Measurements from ENCODE around the gene IGSF22.

Gene IGSF22

DNA sequence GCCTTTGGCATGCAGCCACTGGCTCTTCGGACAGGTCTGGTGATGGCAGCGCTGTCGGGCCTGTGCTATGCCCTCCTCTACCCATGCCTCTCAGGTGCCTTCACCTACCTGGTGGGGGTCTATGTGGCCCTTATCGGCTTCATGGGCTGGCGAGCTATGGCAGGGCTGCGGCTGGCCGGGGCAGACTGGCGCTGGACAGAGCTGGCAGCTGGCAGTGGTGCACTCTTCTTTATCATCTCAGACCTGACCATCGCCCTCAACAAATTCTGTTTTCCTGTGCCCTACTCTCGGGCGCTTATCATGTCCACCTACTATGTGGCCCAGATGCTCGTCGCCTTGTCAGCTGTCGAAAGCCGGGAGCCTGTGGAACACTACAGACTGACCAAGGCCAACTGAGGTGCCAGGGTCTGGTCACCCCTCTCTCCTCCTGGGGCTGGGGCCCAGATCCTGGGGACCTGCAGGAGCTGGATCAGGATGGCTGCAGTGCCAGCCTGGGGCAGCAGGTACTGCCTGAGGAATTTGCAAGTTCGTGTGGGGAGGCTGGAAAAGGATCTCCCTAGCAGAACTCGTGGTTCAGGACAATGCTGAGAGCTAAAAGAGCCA lies 24.3 kb downstream of the IGSF22 start:
- no peak overlapping the region for H3K4me3 ChIP-seq (ENCODE audit: low read depth, low read length)
- DNase-seq (ENCODE audit: low read depth): no peak
- TF ChIP-seq, protein P1, sequence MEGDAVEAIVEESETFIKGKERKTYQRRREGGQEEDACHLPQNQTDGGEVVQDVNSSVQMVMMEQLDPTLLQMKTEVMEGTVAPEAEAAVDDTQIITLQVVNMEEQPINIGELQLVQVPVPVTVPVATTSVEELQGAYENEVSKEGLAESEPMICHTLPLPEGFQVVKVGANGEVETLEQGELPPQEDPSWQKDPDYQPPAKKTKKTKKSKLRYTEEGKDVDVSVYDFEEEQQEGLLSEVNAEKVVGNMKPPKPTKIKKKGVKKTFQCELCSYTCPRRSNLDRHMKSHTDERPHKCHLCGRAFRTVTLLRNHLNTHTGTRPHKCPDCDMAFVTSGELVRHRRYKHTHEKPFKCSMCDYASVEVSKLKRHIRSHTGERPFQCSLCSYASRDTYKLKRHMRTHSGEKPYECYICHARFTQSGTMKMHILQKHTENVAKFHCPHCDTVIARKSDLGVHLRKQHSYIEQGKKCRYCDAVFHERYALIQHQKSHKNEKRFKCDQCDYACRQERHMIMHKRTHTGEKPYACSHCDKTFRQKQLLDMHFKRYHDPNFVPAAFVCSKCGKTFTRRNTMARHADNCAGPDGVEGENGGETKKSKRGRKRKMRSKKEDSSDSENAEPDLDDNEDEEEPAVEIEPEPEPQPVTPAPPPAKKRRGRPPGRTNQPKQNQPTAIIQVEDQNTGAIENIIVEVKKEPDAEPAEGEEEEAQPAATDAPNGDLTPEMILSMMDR (IDR thresholded peaks at IDR 0.05; ENCODE audit: low read depth, low read length, missing control alignments): no peak

DNA sequence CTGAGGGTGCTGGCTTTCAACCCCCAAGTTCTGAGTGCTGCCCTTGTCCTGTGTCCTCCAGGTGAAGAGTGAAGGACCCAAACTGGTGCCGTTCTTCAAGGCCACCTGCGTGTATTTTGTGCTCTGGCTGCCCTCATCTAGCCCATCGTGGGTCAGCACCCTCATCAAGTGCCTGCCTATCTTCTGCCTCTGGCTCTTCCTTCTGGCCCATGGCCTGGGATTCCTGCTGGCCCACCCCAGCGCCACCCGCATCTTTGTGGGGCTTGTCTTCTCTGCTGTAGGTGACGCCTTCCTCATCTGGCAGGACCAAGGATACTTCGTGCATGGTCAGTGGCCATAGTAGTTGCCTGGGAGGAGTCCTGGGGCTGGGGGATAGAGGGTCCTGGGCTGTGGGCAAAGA lies 25.1 kb downstream of the IGSF22 start:
- no peak overlapping the region for H3K4me3 ChIP-seq (ENCODE audit: low read depth, low read length)
- TF ChIP-seq, protein P1 (IDR thresholded peaks at IDR 0.05; ENCODE audit: low read depth, low read length, missing control alignments): no peak
- no peak for DNase-seq (ENCODE audit: low read depth)

DNA sequence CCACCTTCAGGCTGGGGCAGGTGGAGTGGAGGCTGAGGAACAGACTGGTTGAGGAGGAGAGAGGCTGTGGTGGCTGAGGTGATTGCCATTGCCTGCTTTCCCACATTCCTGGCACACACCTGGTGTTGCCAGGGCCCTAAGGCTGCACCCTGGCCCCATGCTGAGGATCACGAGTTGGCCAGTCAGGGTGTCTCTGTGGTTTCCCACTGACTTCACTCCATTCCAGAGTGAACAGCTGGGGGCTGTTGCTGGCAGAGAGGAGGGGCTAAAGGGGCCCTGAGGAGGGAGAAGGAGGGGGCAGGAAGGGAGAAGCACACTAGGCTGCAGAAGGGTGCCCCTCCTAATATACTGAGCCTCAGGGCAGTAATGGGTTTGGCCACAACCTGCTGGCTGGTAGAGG lies 25.6 kb downstream of the IGSF22 start:
- H3K4me3 ChIP-seq (ENCODE audit: low read depth, low read length): no peak overlapping the region
- no peak for DNase-seq (ENCODE audit: low read depth)
- TF ChIP-seq, protein P1 (IDR thresholded peaks at IDR 0.05; ENCODE audit: low read depth, low read length, missing control alignments): no peak

DNA sequence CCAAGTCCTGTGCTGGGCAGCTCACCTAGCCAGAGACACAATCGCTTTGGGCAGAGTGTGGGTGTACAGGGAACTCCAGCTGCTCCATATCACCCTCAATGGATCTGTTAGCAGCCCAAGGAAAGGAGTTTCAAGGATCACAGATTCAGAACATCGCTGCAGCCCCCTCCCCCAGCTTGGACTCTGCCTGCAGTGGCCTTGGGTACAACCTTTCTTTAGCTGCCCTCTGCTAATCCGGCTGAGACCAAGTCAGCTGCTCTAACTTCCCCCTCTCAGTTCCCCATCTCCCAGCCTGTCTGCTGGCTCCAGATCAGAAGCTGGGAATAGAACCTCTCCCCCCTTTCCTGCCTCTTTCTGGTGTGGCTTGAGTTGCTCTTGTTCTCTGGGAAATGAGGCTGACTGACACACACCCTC lies 26.1 kb downstream of the IGSF22 start:
- TF ChIP-seq, protein P1 (IDR thresholded peaks at IDR 0.05; ENCODE audit: low read depth, low read length, missing control alignments): no peak
- H3K4me3 ChIP-seq (ENCODE audit: low read depth, low read length): no peak overlapping the region
- no peak for DNase-seq (ENCODE audit: low read depth)

DNA sequence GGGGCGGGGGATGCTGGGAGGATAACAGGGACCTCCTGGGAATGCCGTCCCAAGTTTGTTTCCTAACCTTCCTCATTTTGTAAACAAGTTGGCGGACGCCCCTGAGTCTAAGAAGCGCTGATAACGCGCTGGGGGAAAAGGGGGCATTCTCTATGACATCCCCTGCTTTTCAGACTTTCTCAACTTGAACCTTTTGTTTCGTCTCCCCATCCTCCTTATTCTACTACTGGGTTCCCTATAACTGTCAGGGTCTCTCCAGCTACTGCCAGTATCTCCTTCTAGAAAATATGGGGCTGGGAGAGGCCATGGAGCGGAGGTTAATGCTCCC lies 26.8 kb downstream of the IGSF22 start:
- no peak for DNase-seq (ENCODE audit: low read depth)
- peak overlapping the region; percentile 58 for H3K4me3 ChIP-seq (ENCODE audit: low read depth, low read length)
- TF ChIP-seq, protein P1 (IDR thresholded peaks at IDR 0.05; ENCODE audit: low read depth, low read length, missing control alignments): no peak

DNA sequence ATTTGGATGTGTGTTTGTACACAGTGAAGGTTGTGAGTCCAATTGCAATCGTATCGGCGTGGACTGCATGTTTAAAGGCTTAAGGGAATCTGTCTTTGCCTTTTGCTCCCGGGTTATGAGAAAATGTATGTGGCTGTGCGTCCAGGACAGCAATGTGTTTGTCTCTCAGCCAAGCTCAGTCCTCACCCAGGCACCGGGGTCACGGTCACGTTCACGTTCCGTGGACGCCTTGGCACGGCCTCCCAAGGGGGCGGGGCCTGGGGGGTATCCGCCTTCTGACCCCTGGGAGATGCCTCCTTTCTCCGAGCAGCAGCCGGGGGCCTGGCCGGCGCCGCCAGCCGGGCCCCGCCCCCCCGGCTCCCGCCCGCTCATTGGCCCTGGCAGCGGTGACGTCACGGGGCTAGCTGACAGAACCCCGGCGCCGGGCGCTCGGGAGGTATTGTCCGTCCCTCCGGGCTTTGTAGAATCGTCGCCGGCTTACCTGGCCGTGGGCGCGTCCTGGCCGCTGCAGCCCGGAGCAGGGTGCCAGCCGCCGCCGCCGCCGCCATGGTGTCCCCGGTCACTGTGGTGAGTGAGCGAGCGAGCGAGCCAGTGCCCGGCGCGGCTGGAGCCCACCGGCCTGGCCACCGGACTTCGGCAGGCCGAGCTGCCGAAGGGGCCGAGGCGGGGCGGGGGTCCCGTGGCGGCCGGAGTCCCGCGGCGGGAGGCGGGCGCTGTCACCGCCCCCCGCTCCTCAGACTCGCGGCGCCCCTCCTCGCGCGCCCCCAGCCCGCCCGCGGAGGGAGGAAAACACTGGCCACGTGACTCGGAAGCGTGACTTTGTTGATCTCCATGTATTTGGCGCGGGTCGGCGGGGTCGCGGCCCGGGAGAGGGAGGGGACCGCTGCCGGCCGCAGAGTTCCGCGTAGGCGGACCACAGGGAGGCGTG lies 27.4 kb downstream of the IGSF22 start, which contains the start of gene TMEM86A:
Gene TMEM86A, plus strand, starts transcription at position 439 of the 928 bp plus-strand sequence. Its CDS starts 108 bp downstream, at position 547.
- DNase-seq (ENCODE audit: low read depth): peak; percentile 42
- TF ChIP-seq, protein P1 (IDR thresholded peaks at IDR 0.05; ENCODE audit: low read depth, low read length, missing control alignments): no peak
- peak within 1 kb of the TSS; percentile 58 for H3K4me3 ChIP-seq (ENCODE audit: low read depth, low read length)

Measured in GM12864 (cell line).